Vagina (tissue), 2 donors: ENCODE results near the gene SUGCT.

Experiments used
- POLR2AphosphoS5 ChIP-seq, 2 donors: sonication (generic); formaldehyde crosslinking; IDR thresholded peaks; one replicate each; pipeline ENCODE4 v1.9.0; 2017; ENCODE audit warnings: antibody characterized with exemption in 2 of 2, mild to moderate bottlenecking in 2 of 2, low read depth in 1 of 2; ENCODE audit not compliant: insufficient read depth in 1 of 2
- TF ChIP-seq, protein P1 (sequence below), 3 experiments: fragments of 450-650 bp in 2 of 3; fragments of 200-600 bp in 1 of 3; sonication (generic) in 1 of 3; IDR thresholded peaks; one replicate each; pipeline ENCODE4 v1.5.1; 2017 to 2019; ENCODE audit warnings: antibody characterized with exemption in 3 of 3, mild to moderate bottlenecking in 2 of 3, moderate library complexity in 2 of 3

DNA sequence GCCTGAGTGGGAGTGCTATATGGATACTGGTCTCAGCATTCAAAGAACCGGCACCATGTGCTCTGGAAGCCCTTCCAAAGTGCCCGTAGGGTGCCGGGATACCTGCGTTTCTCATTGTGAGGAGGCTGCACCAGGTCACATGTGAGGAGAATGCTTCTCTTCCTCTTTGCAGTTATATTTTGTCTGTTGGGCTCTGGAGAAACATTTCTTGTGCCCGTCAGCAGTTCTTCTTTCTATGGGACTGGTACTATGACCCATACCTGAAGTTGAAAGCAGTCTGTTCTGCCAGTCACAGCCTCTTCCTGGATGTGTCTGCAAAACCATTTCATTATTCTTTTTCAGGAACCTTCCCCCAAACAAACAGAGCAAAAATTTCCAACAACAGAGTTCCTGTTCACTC, 465.0 kb downstream of the SUGCT start:
- TF ChIP-seq, protein P1, sequence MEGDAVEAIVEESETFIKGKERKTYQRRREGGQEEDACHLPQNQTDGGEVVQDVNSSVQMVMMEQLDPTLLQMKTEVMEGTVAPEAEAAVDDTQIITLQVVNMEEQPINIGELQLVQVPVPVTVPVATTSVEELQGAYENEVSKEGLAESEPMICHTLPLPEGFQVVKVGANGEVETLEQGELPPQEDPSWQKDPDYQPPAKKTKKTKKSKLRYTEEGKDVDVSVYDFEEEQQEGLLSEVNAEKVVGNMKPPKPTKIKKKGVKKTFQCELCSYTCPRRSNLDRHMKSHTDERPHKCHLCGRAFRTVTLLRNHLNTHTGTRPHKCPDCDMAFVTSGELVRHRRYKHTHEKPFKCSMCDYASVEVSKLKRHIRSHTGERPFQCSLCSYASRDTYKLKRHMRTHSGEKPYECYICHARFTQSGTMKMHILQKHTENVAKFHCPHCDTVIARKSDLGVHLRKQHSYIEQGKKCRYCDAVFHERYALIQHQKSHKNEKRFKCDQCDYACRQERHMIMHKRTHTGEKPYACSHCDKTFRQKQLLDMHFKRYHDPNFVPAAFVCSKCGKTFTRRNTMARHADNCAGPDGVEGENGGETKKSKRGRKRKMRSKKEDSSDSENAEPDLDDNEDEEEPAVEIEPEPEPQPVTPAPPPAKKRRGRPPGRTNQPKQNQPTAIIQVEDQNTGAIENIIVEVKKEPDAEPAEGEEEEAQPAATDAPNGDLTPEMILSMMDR (IDR thresholded peaks at IDR 0.05), result no peak
- TF ChIP-seq POLR2AphosphoS5 (IDR thresholded peaks at IDR 0.05; ENCODE audit: insufficient read depth in 1 of 2, low read depth in 1 of 2), result no peak
